HG02610 (cell line): ENCODE results near the gene LEUTX.
"Not testable (repeated sequence)": the region's sequence is repeated elsewhere in the genome, so short reads cannot be mapped to it uniquely, and the experiment has no call there.

Source experiments
- ATAC-seq: cut with Tn5 transposase; IDR thresholded peaks from one replicate; pipeline ENCODE4 v1.9.1; 2021; ENCODE audit warnings: mild to moderate bottlenecking, moderate library complexity; ENCODE audit not compliant: unreplicated experiment

The LEUTX gene

GRCh38 chr19:39778763-39779162 lies at the start of gene LEUTX:
Gene LEUTX, plus strand, starts transcription at chr19:39778854. Its CDS starts 67 bp downstream, at chr19:39778921.
- no peak for ATAC-seq

- no peak for ATAC-seq
Measured at GRCh38 chr19:39729594-39729993, 49.1 kb upstream of the LEUTX start.

- no peak for ATAC-seq
Measured at GRCh38 chr19:39731685-39732084, 47.0 kb upstream of the LEUTX start.

GRCh38 chr19:39733841-39734240 lies 44.8 kb upstream of the LEUTX start:
- ATAC-seq, result no peak

GRCh38 chr19:39735688-39736087 lies 43.0 kb upstream of the LEUTX start:
- no peak for ATAC-seq

GRCh38 chr19:39736088-39736487 lies 42.6 kb upstream of the LEUTX start:
- ATAC-seq, result no peak

- no peak for ATAC-seq
Measured at GRCh38 chr19:39737351-39737750, 41.3 kb upstream of the LEUTX start.

GRCh38 chr19:39737891-39738290 lies 40.8 kb upstream of the LEUTX start, which contains the start of gene CLC:
Gene CLC, minus strand, starts transcription at chr19:39738029. Its CDS starts 77 bp downstream, at chr19:39737952.
- ATAC-seq, result no peak

- ATAC-seq, result no peak
Measured at GRCh38 chr19:39738814-39739213, 39.8 kb upstream of the LEUTX start.

GRCh38 chr19:39740395-39740794 lies 38.3 kb upstream of the LEUTX start:
- no peak for ATAC-seq

- ATAC-seq, result no peak
Measured at GRCh38 chr19:39745643-39746042, 33.0 kb upstream of the LEUTX start.

- ATAC-seq, result no peak
Measured at GRCh38 chr19:39746836-39747529, 31.7 kb upstream of the LEUTX start.

GRCh38 chr19:39749981-39750380 lies 28.7 kb upstream of the LEUTX start:
- no peak for ATAC-seq

- ATAC-seq, result no peak
Measured at GRCh38 chr19:39752390-39752789, 26.3 kb upstream of the LEUTX start.

- ATAC-seq, result no peak
Measured at GRCh38 chr19:39752795-39753194, 25.9 kb upstream of the LEUTX start.

GRCh38 chr19:39754544-39754943 lies 24.1 kb upstream of the LEUTX start:
- ATAC-seq, result no peak

GRCh38 chr19:39754971-39755370 lies 23.7 kb upstream of the LEUTX start:
- ATAC-seq, result no peak

GRCh38 chr19:39759457-39760184 lies 19.0 kb upstream of the LEUTX start:
- no peak for ATAC-seq

- not testable (repeated sequence) for ATAC-seq
Measured at GRCh38 chr19:39761851-39762250, 16.8 kb upstream of the LEUTX start.

GRCh38 chr19:39765091-39766076 lies 13.3 kb upstream of the LEUTX start:
- no peak for ATAC-seq

GRCh38 chr19:39768334-39768733 lies 10.3 kb upstream of the LEUTX start:
- ATAC-seq, result no peak
